HG02981 (cell line): ENCODE results near the gene FBXL7.

ENCODE experiments used
- ATAC-seq: cut with Tn5 transposase; IDR thresholded peaks from one replicate; pipeline ENCODE4 v1.9.1; 2021; ENCODE audit warnings: mild to moderate bottlenecking, moderate library complexity; ENCODE audit not compliant: unreplicated experiment

The FBXL7 gene

GRCh38 chr5:15646371-15646770 is 146.4 kb downstream of the FBXL7 start:
- ATAC-seq, result no peak

GRCh38 chr5:15647251-15647650 is 147.3 kb downstream of the FBXL7 start:
- ATAC-seq, result no peak

- ATAC-seq, result no peak
Measured at GRCh38 chr5:15650266-15650665, 150.3 kb downstream of the FBXL7 start.

- no peak for ATAC-seq
Measured at GRCh38 chr5:15654779-15655178, 154.8 kb downstream of the FBXL7 start.

- ATAC-seq, result no peak
Measured at GRCh38 chr5:15655683-15656082, 155.7 kb downstream of the FBXL7 start.

DNA sequence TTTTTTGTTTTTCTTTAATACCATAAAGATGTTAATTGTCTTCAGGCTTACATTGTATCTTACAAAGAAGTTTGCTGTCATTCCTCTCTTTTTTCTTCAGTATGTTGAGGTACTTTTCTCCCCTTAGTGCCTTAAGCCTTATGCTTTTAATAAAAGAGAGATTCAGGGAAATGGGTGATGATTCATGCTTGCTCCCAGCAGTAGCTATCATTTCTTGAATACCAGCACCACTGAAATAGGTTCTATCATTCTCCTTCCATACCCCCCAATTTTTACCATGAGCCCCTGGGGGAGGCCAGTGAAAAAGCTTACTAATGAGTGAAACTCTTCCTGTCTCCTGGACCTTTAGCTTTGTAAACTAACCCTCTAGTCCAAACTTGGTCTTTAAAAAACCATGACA is 165.0 kb downstream of the FBXL7 start:
- no peak for ATAC-seq

DNA sequence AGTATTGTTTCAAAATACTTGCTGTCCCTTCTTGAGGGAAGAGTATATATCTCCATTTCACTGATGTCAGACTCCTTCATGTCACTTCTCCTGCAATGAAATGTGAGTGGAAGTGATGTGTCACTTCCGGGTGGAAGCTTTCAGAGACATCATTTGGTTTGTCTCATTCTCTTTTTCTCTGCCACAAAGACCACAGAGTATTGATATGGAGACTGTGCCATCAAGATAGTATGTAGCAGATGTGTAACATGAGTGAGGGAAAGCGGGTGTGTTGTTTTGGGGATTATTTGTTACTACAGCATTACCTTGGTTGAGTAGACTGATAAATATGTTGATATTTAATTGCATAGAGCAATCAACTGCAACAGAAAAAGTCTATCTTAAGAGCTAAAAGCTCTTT is 169.8 kb downstream of the FBXL7 start:
- ATAC-seq, result no peak

DNA sequence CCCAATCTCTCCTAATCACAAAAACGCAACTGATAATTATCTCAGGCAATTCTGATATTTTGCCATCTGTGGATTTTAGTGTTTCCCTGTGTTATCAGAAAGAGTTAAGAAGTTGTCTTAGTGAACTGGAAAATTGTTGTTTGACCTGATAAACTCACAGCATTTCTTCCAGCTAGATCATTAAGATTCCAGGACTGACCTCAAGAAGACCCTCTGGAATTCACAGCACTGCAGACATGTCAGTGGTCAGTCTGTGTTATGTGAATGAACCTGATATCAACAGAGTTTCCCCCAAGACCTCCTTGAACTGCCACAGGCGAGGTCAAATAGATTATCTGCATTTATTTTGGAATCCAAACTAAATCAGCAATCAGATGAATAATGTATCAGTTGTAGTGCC is 174.7 kb downstream of the FBXL7 start:
- no peak for ATAC-seq

DNA sequence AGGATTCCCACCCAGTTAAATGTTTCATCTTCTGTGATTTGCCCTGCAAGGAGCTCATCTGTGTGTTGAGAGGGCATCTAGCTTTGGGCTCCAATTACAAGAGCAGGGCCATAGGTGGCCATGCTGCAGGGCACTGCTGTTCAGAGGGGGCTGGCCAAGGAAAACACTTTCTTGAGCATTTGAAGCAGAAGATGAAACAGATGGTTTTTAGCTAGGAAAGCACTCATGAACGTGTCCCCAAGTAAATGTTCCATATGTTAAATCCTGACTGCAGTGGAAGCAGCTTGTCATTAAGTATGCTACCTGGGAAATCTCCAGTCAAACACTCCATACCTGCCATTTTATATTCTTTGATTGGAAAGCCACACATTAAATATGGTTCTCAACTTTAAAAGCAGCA is 176.6 kb downstream of the FBXL7 start:
- ATAC-seq, result no peak

GRCh38 chr5:15679161-15679560 is 179.2 kb downstream of the FBXL7 start:
- ATAC-seq, result no peak

DNA sequence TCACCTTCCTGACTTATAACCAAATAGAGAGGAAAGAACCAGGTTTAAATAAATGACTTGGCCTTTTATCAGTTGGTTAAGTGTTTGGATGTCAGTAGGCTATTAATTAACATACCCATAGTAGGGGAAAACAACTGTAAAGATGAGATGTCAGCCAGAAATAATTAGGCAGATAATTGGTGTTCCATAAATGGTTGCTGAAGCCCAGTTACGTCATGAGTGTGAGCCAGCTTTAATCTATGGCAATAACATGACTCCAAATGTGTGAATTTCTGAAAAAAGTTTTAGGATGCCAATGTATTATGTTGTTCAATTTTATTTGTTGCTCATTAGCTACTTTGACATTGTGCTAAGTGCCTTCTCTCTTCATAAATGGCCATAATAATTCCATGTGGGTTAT is 180.5 kb downstream of the FBXL7 start:
- no peak for ATAC-seq

DNA sequence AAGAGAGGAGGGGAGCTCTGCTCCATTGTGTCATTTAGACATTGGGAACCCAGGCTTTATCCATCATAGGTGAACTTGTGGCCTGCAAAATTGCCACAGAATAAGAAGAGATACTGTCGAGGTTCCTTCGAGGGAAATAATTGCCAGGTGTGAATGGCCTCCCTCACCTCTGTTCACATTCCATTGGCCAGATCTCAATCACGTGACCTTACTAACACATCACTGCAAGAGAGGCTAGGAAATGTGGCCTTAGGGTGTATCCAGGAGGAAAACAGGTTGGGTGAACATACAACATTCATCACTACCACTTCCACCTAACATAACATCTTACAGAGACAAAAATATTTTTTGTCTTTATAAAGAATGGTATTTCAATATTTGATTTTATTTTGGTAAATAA is 182.1 kb downstream of the FBXL7 start:
- no peak for ATAC-seq

DNA sequence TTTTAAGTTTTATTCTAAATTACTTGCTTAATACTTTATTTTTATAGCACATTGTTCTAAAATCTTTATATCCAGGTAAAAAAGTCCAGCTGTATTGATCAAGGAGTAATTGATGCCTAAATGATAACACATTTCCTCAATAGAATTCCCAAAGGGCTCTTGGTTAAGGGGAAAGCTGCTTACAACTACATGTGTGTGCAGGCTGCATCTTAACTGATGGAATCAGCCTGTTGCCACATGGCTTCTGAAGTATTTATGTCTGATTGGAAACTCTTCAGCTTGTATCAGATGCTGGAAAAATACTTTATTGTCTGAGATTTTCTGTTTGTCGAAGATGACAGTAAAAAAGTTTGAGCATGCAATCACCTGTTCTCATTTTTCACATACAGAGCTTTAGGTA is 182.6 kb downstream of the FBXL7 start:
- no peak for ATAC-seq

DNA sequence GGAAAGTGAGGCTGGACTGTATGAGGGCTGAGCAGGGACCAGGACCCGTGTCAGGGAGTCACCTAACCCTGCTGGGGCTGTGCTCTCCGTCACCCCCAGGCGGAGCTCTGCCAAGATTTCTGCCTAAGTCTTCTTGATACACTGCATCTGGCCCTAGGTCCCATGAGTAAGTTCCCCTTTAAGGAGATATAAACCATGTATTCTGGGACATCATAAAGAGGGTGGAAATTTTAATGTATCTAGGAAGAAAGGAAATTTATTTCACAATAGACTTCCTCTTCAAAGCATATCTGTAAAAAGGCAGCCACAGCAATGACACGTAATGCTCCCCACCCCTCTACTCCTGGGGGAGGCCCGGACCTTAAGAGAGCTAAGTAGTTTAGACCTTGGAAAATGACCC is 183.4 kb downstream of the FBXL7 start:
- ATAC-seq, result no peak

DNA sequence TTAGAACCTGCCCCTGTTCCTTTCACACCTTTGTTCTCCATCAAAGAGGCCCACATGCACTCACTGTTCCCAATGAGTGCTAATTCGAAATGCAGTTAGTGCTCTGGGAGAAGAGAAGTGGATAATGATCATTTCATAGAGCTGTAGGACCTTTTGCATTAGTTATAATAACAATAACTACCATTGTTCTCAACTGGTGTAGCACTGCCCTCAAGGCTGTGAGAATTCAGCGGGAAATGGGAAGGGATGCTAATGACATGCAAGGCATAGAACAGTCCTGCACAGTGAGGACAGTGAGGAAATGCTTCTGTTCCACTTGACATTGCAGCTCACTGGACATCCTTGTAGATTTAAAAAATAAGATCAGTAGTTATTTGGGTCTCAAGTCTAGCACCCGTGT is 187.4 kb downstream of the FBXL7 start:
- ATAC-seq, result no peak

GRCh38 chr5:15689836-15690235 is 189.9 kb downstream of the FBXL7 start:
- no peak for ATAC-seq

DNA sequence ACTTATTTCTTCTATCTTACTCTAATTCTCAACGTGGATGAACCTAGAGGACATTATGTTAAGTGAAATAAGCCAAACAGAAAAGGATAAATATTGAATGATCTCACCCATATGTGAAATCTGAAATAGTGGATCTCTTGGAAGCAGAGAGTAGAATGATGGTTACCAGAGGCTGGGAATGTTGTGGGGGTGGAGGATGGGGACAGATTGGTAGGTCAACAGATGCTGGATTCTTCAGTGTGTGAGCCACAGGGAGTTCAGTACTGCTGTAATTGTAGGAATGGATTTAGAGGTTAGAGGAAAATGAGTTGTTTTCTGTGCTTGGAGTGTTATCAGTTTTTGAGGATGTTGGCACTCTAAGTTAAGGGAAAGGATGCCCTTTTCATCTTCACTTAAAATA is 190.6 kb downstream of the FBXL7 start:
- no peak for ATAC-seq

- ATAC-seq, result no peak
Measured at GRCh38 chr5:15691521-15691920, 191.5 kb downstream of the FBXL7 start.

- no peak for ATAC-seq
Measured at GRCh38 chr5:15692706-15693381, 192.9 kb downstream of the FBXL7 start.

DNA sequence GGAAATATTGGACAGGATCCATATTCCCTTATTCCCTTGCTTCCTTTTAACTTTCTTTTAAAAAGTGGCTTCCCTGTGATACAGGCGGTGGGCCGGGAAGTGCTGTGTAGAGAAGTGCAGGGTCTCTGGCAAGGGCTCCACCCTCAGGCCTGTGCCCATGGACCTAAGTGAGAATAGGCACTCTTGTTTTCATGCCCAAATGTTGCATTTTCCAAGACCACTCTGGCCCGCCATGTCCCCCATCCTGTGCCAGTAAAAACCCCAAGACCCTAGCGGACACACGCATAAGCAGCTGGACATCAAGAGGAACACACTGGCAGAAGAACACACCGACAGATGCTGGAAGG is 193.4 kb downstream of the FBXL7 start:
- no peak for ATAC-seq

GRCh38 chr5:15693933-15694332 is 194.0 kb downstream of the FBXL7 start:
- no peak for ATAC-seq

- ATAC-seq, result no peak
Measured at GRCh38 chr5:15694696-15695214, 194.8 kb downstream of the FBXL7 start.

DNA sequence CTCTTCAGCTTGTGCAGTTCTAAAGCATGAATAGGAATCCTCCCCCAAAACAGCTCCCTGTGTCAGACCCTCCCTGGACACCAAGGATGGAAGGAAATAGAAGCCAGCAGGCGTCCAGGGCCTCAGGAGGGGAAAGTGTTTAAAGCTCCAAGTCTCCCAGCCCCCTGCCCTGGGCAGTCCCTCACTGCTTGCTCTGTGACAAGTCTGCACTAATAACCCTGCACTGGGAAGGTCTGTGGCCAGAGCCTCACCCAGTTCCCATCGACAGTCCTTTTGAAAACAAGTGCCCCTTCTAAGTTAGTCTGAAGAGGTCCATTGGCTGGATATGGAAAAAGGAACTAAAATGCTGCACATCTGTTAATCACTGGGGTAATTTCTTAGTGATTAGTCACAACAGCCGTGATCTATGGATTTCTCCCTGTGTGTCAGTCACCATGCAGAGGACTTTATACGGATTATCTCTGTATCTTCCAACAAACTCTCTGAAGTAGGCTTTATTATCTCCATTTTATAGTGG is 195.3 kb downstream of the FBXL7 start:
- ATAC-seq, result no peak
